Left ventricle myocardium inferior (tissue), 1 donor: ENCODE measurements around the gene PRRC2A. TPM values are rescaled to one million over a fixed set of nuclear protein-coding genes. Genes with fewer than 3 reads are reported as not detected.

Experiments used
- DNase-seq: peaks from one replicate; pipeline ENCODE4 v3.0.0-alpha.2; 2020
- H3K27ac ChIP-seq: fragments of 200-600 bp; replicated peaks from 2 replicates; pipeline ENCODE4 v1.8.0; 2021
- H3K27me3 ChIP-seq: fragments of 200-600 bp; 2 replicates; pipeline ENCODE4 v1.8.0; 2021; ENCODE audit warnings: low read depth
- H3K36me3 ChIP-seq: fragments of 200-600 bp; 2 replicates; pipeline ENCODE4 v1.8.0; 2021
- H3K4me1 ChIP-seq: fragments of 200-600 bp; 2 replicates; pipeline ENCODE4 v1.8.0; 2021
- H3K4me3 ChIP-seq: fragments of 200-600 bp; 2 replicates; pipeline ENCODE4 v1.8.0; 2021; ENCODE audit warnings: mild to moderate bottlenecking, moderate library complexity
- H3K9me3 ChIP-seq: fragments of 200-600 bp; replicated peaks from 2 replicates; pipeline ENCODE4 v1.8.0; 2021
- CTCF ChIP-seq: fragments of 200-600 bp; IDR thresholded peaks from 2 replicates; pipeline ENCODE4 v1.8.0; 2021; ENCODE audit warnings: antibody characterized with exemption, mild to moderate bottlenecking, borderline replicate concordance
- intact Hi-C: fragments of 100-400 bp; cut with micrococcal nuclease; formaldehyde crosslinking; loops from one replicate; pipeline ENCODE4 v1.11.0; 2022
- total RNA-seq: library from RNA; stranded (reverse); fragmentation: NEBNext Ultra II Directional; extraction: Animal tissue kit (Norgen Biotek cat#: 25700); gene quantifications from one replicate; pipeline ENCODE4 v1.2.1, GENCODE V29; 2021
- donor health status: DM: no; HTN: yes; CAD: no; lungs with severe emphysema.

PRRC2A gene
- total RNA-seq, 1 donor from 2014 or later: 82.4 TPM

DNA sequence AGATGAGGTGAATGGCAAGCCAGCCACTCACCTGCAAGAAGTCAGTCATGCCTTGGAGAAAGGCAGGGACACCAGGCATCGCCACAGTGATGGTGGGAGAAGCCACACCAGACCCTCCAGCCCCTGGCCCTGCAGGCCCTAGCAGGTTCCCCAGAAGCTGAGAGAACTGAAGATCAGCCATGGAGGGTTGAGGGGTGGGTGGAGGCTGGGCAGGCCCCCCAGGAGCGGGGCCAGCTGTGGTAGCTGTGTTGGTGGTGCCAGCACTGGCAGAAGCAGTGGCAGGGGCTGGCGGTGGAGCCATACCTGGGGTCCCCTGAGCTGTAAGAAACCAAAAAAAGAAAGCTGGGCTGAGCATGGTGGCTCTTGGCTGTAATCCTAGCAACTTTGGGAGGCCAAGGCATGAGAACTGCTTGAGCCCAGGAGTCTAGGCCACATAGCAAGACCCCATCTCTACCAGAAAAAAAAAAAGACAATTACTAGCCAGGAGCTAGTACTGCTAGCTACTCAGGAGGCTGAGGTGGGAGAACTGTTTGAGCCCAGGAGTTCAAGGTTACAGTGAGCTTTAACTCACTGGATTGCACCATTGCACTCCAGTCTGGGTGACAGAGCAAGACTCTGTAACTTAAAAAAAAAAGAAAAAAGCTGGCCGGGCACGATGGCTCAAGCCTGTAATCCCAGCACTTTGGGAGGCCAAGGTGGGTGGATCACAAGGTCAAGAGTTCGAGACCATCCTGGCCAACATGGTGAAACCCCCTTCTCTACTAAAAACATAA lies 22.5 kb downstream of the PRRC2A start:
- H3K36me3 ChIP-seq: peaks cover 100% of the 10 kb centered on the region
- no peak overlapping the region for H3K27ac ChIP-seq
- no peak for TF ChIP-seq CTCF
- H3K9me3 ChIP-seq: no peaks in the 10 kb centered on the region
- H3K4me3 ChIP-seq: no peak overlapping the region
- intact Hi-C loops: no loop called here
- DNase-seq: no peak
- no peaks in the 10 kb centered on the region for H3K4me1 ChIP-seq
- H3K27me3 ChIP-seq: no peaks in the 10 kb centered on the region

DNA sequence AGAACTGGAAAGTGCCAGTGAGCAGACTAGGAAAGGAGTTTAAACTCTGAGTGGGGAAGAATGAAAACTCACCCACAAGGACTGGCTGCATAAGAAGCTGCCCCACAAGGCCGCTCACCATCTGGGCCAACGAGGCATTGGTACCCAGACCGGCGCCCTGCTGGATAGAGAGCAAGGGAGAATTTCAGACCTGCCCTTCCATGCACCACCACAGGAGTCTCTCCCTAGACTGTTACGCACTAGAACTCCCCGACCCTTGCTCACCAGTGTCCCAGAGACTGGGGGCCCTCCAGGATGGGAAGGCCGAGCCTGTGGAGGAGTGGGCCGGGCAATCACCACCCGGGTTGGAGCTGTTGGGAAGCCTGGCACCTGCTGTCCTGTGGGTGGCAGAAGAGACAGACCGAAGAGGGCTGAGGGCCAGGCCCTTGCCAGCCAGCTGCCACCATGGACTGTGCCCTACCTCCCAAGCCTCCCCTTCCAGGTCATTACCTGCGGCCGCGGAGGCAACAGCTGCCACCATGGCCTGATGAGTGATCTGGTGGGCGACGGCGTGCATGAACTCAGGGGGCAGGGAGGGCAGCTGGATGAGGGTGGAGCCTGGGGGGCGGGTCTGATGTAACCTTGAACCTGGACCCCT lies 23.4 kb downstream of the PRRC2A start:
- no peak overlapping the region for H3K27ac ChIP-seq
- H3K27me3 ChIP-seq: no peaks in the 10 kb centered on the region
- no peaks in the 10 kb centered on the region for H3K4me1 ChIP-seq
- H3K9me3 ChIP-seq: no peaks in the 10 kb centered on the region
- no peak for DNase-seq
- intact Hi-C loops: no loop called here
- no peak for TF ChIP-seq CTCF
- H3K4me3 ChIP-seq: no peak overlapping the region
- H3K36me3 ChIP-seq: peaks cover 100% of the 10 kb centered on the region

- no peak for TF ChIP-seq CTCF
- Histone ChIP-seq H3K36me3 (peaks cover 97% of the 10 kb centered on the region), H3K27ac (no peak overlapping the region), H3K9me3 (no peaks in the 10 kb centered on the region), H3K27me3 (no peaks in the 10 kb centered on the region), H3K4me1 (peaks cover 4% of the 10 kb centered on the region), H3K4me3 (no peak overlapping the region)
- intact Hi-C loops: no loop called here
- no peak for DNase-seq
Measured at GRCh38 chr6:31645325-31645724, 24.8 kb downstream of the PRRC2A start.

DNA sequence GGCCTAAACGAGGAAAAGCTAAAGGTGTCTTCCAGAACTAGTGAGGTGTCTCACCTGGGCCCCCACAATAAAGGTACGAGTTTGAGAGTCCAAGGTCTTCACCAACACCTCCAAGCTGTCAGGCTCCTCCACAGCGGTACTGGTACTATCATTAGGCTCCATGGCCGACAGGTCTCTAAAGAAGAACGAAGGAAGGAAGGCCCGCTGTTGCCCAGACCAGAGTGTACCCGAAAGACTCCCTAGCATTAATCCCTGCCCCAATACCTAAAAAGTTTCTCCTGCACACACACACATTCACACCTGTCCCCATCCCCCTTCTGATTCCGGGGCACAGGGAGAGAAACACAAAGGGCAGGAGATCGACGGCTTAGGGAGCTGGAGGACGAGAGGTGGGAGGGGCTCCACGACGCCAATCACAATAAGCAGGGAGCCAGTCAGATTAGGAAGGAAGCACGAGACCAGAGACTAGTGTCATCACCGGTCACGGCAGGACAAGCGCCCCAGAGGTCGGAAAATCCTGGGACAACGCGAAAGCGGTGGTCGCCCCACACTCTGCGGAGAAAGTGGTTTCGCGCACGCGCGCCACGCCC lies 31.2 kb downstream of the PRRC2A start:
- intact Hi-C loops: no loop called here
- Histone ChIP-seq H3K27ac (peak overlapping the region; percentile 96), H3K4me3 (peak overlapping the region; percentile 77), H3K9me3 (no peaks in the 10 kb centered on the region), H3K4me1 (peaks cover 31% of the 10 kb centered on the region), H3K36me3 (peaks cover 51% of the 10 kb centered on the region), H3K27me3 (no peaks in the 10 kb centered on the region)
- no peak for TF ChIP-seq CTCF
- no peak for DNase-seq

GRCh38 chr6:31652925-31653724 lies 32.6 kb downstream of the PRRC2A start:
- Histone ChIP-seq H3K27me3 (no peaks in the 10 kb centered on the region), H3K4me1 (peaks cover 43% of the 10 kb centered on the region), H3K4me3 (peak overlapping the region; percentile 77), H3K27ac (peak overlapping the region; percentile 96), H3K36me3 (peaks cover 48% of the 10 kb centered on the region), H3K9me3 (no peaks in the 10 kb centered on the region)
- intact Hi-C loops: no loop called here
- TF ChIP-seq CTCF: no peak
- peak; percentile 86 for DNase-seq
